B cell (primary cell): ENCODE data around the gene TOM1L2.

Experiments
- EZH2 ChIP-seq: IDR thresholded peaks from 2 replicates; pipeline ENCODE4 v1.6.1; 2012; ENCODE audit warnings: borderline replicate concordance, low read depth, mild to moderate bottlenecking, moderate library complexity, low read length; ENCODE audit not compliant: insufficient read depth, poor library complexity, severe bottlenecking
- TF ChIP-seq, protein P1 (sequence below): fragments of 200-600 bp; IDR thresholded peaks from one replicate; pipeline ENCODE4 v1.8.0; 2022; ENCODE audit warnings: antibody characterized with exemption, mild to moderate bottlenecking

DNA sequence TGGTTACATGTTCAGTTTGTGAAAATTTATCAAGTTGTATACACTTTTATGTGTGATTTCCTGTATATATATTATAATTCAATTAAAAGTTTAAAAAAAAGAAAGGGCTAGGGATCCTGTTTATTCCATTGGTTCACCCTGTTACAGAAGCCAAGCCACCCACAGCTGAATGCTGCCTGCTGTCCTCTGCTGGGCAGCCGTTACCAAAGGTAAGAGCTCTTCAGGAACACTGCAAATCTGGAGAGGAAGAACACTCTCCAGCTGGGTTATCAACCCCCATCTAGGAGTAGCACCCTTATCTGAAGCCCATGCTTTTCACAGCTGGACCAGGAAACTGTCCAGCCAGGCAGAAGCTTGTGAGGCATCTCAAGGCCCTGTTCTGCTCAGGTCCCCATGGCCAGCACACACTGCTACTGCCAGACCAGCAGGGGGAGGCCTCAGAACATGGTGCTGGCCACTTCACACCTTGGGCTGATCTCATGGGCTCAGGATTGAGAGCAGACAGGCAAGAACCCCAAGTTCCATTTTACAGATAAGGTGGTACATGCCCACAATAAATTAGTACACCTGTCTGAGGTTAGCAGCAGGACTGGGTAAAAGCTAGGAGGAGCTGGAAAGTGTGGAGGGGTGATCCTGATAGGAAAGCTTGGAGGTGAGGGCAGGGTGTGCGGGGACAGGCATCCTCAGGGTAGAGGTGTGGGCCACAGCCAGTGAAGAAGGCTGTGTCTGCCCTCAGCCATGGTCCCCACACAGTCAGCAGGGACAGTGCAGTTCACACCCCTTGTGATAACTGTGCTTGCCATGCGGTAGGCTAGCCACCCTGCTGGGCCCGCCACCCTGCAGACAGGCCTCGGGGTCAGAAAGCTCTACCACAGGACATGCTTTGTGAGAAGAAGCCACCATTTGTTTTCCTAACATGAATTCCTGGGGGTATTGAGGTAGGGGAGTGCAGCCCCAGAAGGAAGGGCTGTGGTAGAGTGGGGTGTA is 81.1 kb downstream of the TOM1L2 start:
- TF ChIP-seq, protein P1, sequence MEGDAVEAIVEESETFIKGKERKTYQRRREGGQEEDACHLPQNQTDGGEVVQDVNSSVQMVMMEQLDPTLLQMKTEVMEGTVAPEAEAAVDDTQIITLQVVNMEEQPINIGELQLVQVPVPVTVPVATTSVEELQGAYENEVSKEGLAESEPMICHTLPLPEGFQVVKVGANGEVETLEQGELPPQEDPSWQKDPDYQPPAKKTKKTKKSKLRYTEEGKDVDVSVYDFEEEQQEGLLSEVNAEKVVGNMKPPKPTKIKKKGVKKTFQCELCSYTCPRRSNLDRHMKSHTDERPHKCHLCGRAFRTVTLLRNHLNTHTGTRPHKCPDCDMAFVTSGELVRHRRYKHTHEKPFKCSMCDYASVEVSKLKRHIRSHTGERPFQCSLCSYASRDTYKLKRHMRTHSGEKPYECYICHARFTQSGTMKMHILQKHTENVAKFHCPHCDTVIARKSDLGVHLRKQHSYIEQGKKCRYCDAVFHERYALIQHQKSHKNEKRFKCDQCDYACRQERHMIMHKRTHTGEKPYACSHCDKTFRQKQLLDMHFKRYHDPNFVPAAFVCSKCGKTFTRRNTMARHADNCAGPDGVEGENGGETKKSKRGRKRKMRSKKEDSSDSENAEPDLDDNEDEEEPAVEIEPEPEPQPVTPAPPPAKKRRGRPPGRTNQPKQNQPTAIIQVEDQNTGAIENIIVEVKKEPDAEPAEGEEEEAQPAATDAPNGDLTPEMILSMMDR, result no peak
- no peak for TF ChIP-seq EZH2
